Gastrocnemius medialis (tissue), 4 donors: ENCODE measurements around the gene TMPRSS3. TPM values are rescaled to one million over a fixed set of nuclear protein-coding genes. Genes with fewer than 3 reads are reported as not detected.

Experiments used
- ATAC-seq, 2 donors: fragments of 150-250 bp; one replicate each; pipeline ENCODE4 v1.9.1; 2016
- DNase-seq, 2 donors: peaks; one replicate each; pipeline ENCODE4 v3.0.0-alpha.2; 2019
- H3K27ac ChIP-seq, 4 donors: fragments of 200-600 bp; sonication (generic); 1 replicate in 1 of 4; 2 replicates in 3 of 4; pipeline ENCODE4 v1.5.1; 2016 to 2018; ENCODE audit warnings: mild to moderate bottlenecking in 2 of 4, moderate library complexity in 1 of 4
- H3K27me3 ChIP-seq, 3 donors: fragments of 200-600 bp; sonication (generic) in 2 of 3; 1 replicate in 1 of 3; 2 replicates in 2 of 3; pipeline versions ENCODE4 v1.5.1 to v1.6.0; 2016 to 2019; ENCODE audit warnings: mild to moderate bottlenecking in 1 of 3, moderate library complexity in 1 of 3
- H3K36me3 ChIP-seq, 2 donors: fragments of 200-600 bp; sonication (generic) in 1 of 2; one replicate each; pipeline ENCODE4 v1.5.1; 2017 to 2018
- H3K4me1 ChIP-seq, 2 donors: fragments of 200-600 bp; sonication (generic) in 1 of 2; one replicate each; pipeline ENCODE4 v1.5.1; 2016 to 2017; ENCODE audit warnings: mild to moderate bottlenecking in 2 of 2
- H3K4me3 ChIP-seq, 4 donors: fragments of 200-600 bp; sonication (generic) in 3 of 4; 1 replicate in 1 of 4; 2 replicates in 3 of 4; pipeline ENCODE4 v1.5.1; 2016 to 2019; ENCODE audit warnings: mild to moderate bottlenecking in 2 of 4
- H3K9me3 ChIP-seq, 3 donors: fragments of 200-600 bp; sonication (generic) in 2 of 3; 1 replicate in 1 of 3; 2 replicates in 2 of 3; pipeline ENCODE4 v1.5.1; 2016 to 2019
- POLR2A ChIP-seq, 2 donors: fragments of 450-650 bp; IDR thresholded peaks; one replicate each; pipeline ENCODE4 v1.6.1; 2017; ENCODE audit warnings: antibody characterized with exemption in 2 of 2, mild to moderate bottlenecking in 2 of 2, moderate library complexity in 2 of 2
- in situ Hi-C, 4 donors: fragments of 200-750 bp; cut with MboI; loops; one replicate each; pipeline versions ENCODE4 v1.15.0 to v1.8.0; 2017; ENCODE audit warnings: low sequenced_read_pairs in 4 of 4
- intact Hi-C: fragments of 100-400 bp; cut with DNase I; formaldehyde crosslinking; loops from one replicate; pipeline ENCODE4 v1.15.1; 2023; ENCODE audit warnings: low total_unique reads
- total RNA-seq, 4 donors: library from RNA; depleted of rRNA; stranded (reverse); fragments of >200 nt; gene quantifications; one replicate each; pipeline versions ENCODE4 v1.1.0 to v1.2.3, GENCODE V29; 2016
- TF ChIP-seq, protein P1 (sequence below), 5 experiments: fragments of 450-650 bp in 3 of 5; fragments of 200-600 bp in 2 of 5; sonication (generic) in 2 of 5; IDR thresholded peaks in 4 of 5; conservative IDR thresholded peaks in 1 of 5; 1 replicate in 4 of 5; 2 replicates in 1 of 5; pipeline ENCODE4 v1.5.1; 2016 to 2019; ENCODE audit warnings: antibody characterized with exemption in 5 of 5, mild to moderate bottlenecking in 3 of 5, moderate library complexity in 3 of 5

TMPRSS3 gene
- total RNA-seq, 4 donors from 2014 or later, result not detected

DNA sequence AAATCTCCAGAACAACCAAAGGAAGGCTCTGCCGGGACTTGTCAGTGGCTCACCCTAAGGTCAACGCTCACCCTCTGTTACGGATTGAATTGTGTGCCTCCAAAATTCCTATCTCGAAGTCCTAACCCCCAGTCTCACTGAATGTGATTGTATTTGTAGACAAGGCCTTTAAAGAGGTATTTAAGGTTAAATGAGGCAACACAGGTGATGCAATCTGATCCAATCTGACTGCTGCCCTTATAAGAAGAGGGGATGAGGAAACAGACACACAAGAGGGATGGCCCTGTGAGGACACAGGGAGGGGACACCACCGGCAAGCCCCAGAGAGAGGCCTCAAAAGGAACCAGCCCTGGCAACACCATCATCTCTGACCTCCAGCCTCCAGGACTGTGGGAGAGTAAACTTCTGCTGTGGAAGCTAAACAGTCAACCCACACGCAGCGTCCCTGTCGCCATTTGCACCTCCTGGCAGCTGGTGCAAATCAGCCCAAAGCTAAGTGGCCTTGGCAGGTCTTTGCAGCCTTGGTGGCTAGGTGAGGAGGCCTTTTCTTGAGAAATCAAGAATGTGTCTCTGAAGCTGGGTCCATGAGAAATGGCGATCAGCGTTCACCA, 32.1 kb upstream of the TMPRSS3 start:
- Histone ChIP-seq H3K27me3 (peaks cover 0 to 24% (median 11%) of the 10 kb centered on the region in 3 donors), H3K36me3 (no peaks in the 10 kb centered on the region), H3K27ac (no peak overlapping the region), H3K4me3 (no peak overlapping the region), H3K4me1 (no peaks in the 10 kb centered on the region), H3K9me3 (no peaks in the 10 kb centered on the region)
- TF ChIP-seq, protein P1, sequence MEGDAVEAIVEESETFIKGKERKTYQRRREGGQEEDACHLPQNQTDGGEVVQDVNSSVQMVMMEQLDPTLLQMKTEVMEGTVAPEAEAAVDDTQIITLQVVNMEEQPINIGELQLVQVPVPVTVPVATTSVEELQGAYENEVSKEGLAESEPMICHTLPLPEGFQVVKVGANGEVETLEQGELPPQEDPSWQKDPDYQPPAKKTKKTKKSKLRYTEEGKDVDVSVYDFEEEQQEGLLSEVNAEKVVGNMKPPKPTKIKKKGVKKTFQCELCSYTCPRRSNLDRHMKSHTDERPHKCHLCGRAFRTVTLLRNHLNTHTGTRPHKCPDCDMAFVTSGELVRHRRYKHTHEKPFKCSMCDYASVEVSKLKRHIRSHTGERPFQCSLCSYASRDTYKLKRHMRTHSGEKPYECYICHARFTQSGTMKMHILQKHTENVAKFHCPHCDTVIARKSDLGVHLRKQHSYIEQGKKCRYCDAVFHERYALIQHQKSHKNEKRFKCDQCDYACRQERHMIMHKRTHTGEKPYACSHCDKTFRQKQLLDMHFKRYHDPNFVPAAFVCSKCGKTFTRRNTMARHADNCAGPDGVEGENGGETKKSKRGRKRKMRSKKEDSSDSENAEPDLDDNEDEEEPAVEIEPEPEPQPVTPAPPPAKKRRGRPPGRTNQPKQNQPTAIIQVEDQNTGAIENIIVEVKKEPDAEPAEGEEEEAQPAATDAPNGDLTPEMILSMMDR (IDR thresholded peaks at IDR 0.05 in 4 of 5, conservative IDR thresholded peaks at IDR 0.05 in 1 of 5), result no peak
- no peak for TF ChIP-seq POLR2A (IDR thresholded peaks at IDR 0.05)
- ATAC-seq (no peak), DNase-seq (no peak)
- intact Hi-C loops, result no loop called here
- in situ Hi-C loops, result loop anchor here in 1 of 4 donors (25.0 kb wide), 1 partner anchor 91 kb away; no protein-coding TSS in a partner anchor

DNA sequence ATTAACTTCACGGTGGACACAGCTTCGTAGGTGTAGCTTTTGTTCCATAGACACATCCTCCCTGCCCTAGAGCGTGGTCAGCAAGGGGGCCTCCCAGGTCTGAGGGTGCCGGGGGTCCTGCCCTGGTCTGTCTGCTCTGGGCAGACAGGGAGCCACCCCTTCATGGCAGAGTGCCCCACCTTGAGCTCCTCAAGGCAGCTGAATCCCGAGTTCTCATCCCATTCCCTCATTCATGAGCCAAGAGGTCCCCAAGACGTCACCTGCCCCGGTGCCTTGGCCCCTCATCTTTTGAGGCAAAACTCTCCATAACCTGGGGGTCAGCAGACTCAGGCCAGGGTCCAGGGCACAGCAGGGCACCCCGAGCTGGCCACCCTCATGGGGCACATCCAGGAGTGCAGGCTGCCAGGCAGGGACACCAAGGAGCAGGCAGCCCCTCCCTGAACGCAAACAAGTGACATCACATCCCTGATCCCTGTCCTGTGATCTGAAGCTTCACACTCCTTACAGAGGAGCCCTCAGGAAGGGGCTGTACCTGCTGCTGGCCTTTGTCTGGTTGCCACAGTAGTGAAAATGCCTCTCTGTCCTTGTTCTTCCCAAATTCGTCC, 31.1 kb upstream of the TMPRSS3 start:
- Histone ChIP-seq H3K27me3 (peaks cover 5 to 22% (median 13%) of the 10 kb centered on the region in 3 donors), H3K36me3 (no peaks in the 10 kb centered on the region), H3K9me3 (no peaks in the 10 kb centered on the region), H3K4me1 (no peaks in the 10 kb centered on the region), H3K27ac (no peak overlapping the region), H3K4me3 (no peak overlapping the region)
- no peak for ATAC-seq
- no peak for DNase-seq
- TF ChIP-seq POLR2A (IDR thresholded peaks at IDR 0.05), result no peak
- TF ChIP-seq, protein P1 (IDR thresholded peaks at IDR 0.05 in 4 of 5, conservative IDR thresholded peaks at IDR 0.05 in 1 of 5), result no peak
- in situ Hi-C loops (loop anchor here in 1 of 4 donors (25.0 kb wide), 1 partner anchor 90 kb away; no protein-coding TSS in a partner anchor), intact Hi-C loops (no loop called here)

DNA sequence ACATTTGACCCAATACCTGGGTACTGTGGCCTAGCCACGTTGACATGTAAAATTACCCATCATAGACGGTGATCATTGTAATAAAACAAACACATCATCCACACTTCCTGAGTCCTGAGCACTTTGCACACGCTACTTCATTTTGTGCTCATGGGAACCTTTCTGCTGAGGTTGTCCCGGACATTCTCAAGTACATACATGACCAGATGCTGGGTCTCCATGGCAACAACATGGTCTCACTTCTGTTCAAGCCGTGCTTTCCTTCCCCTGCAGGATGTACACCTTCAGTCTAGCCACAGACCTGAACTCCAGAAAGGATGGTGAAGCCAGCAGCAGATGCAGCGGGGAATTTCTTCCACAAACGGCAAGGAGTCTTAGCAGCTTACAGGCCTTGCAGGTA, 30.6 kb upstream of the TMPRSS3 start:
- Histone ChIP-seq H3K4me3 (no peak overlapping the region), H3K27me3 (peaks cover 5 to 26% (median 16%) of the 10 kb centered on the region in 3 donors), H3K36me3 (no peaks in the 10 kb centered on the region), H3K27ac (no peak overlapping the region), H3K4me1 (no peaks in the 10 kb centered on the region), H3K9me3 (no peaks in the 10 kb centered on the region)
- in situ Hi-C loops (loop anchor here in 1 of 4 donors (25.0 kb wide), 1 partner anchor 89 kb away; no protein-coding TSS in a partner anchor), intact Hi-C loops (no loop called here)
- no peak for DNase-seq
- no peak for TF ChIP-seq POLR2A (IDR thresholded peaks at IDR 0.05)
- TF ChIP-seq, protein P1 (IDR thresholded peaks at IDR 0.05 in 4 of 5, conservative IDR thresholded peaks at IDR 0.05 in 1 of 5), result no peak
- no peak for ATAC-seq

DNA sequence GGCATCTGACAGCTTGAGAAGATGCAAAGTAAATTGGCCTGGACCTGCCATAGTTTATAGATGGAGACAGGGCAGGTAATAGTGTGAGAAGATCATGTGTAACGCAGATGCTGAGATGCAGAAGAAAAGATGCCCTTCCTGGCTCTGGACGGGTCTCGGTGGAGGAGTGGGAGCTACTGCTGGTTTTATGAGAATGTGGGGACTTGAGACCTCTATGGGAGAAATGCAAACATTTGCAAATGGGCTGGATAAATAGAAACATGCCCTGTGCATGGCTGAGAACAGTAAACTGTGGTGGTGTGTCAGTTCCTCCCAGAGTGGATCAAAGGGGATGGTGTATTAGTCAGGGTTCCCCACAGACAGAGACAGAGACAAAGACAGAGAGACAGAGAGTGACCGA, 29.7 kb upstream of the TMPRSS3 start:
- DNase-seq, result no peak
- Histone ChIP-seq H3K36me3 (no peaks in the 10 kb centered on the region), H3K27me3 (peaks cover 5 to 30% (median 22%) of the 10 kb centered on the region in 3 donors), H3K4me3 (no peak overlapping the region), H3K27ac (no peak overlapping the region), H3K9me3 (no peaks in the 10 kb centered on the region), H3K4me1 (no peaks in the 10 kb centered on the region)
- no peak for ATAC-seq
- in situ Hi-C loops, result loop anchor here in 1 of 4 donors (25.0 kb wide), 1 partner anchor 88 kb away; no protein-coding TSS in a partner anchor
- no peak for TF ChIP-seq POLR2A (IDR thresholded peaks at IDR 0.05)
- TF ChIP-seq, protein P1 (IDR thresholded peaks at IDR 0.05 in 4 of 5, conservative IDR thresholded peaks at IDR 0.05 in 1 of 5), result no peak
- intact Hi-C loops, result no loop called here
